Esophagus squamous epithelium (tissue), 5 donors: ENCODE data around the gene COL16A1. TPM values are rescaled to one million over a fixed set of nuclear protein-coding genes. Genes with fewer than 3 reads are reported as not detected.

Experiments used
- DNase-seq: peaks from one replicate; lab custom pipeline; 2025; lab: John Stamatoyannopoulos, UW
- H3K27ac ChIP-seq, 4 donors: fragments of 200-600 bp; sonication (generic); one replicate each; pipeline ENCODE4 v1.5.1; 2016 to 2019; ENCODE audit warnings: mild to moderate bottlenecking in 1 of 4
- H3K27me3 ChIP-seq, 4 donors: fragments of 200-600 bp; sonication (generic); 1 replicate in 3 of 4; 2 replicates in 1 of 4; pipeline versions ENCODE4 v1.5.1 to v1.6.0; 2017 to 2021; ENCODE audit warnings: antibody characterized with exemption in 1 of 4
- H3K36me3 ChIP-seq, 3 donors: fragments of 200-600 bp; sonication (generic); one replicate each; pipeline ENCODE4 v1.5.1; 2016 to 2019
- H3K4me1 ChIP-seq, 3 donors: fragments of 200-600 bp; sonication (generic); one replicate each; pipeline ENCODE4 v1.5.1; 2017 to 2019
- H3K4me3 ChIP-seq, 4 donors: fragments of 200-600 bp; sonication (generic); 1 replicate in 3 of 4; 2 replicates in 1 of 4; pipeline ENCODE4 v1.5.1; 2016 to 2019; ENCODE audit warnings: mild to moderate bottlenecking in 2 of 4, moderate library complexity in 1 of 4
- H3K9me3 ChIP-seq, 3 donors: fragments of 200-600 bp; sonication (generic); one replicate each; pipeline ENCODE4 v1.5.1; 2016 to 2019
- POLR2A ChIP-seq, 4 donors: fragments of 450-650 bp; IDR thresholded peaks; one replicate each; pipeline ENCODE4 v1.6.1; 2017; ENCODE audit warnings: antibody characterized with exemption in 4 of 4, mild to moderate bottlenecking in 4 of 4, moderate library complexity in 3 of 4
- WGBS, 2 donors: methylation state at CpG; one replicate each; pipeline ENCODE4 v1.1.5; 2018; 5-methylcytosine and 5-hydroxymethylcytosine counted together
- intact Hi-C: fragments of 100-400 bp; cut with DNase I; formaldehyde crosslinking; loops from one replicate; pipeline ENCODE4 v1.15.0; 2022
- total RNA-seq, 4 donors: library from RNA; depleted of rRNA; stranded (reverse); fragments of >200 nt; gene quantifications; one replicate each; pipeline ENCODE4 v1.1.0, GENCODE V29; 2016
- TF ChIP-seq, protein P1 (sequence below), 6 experiments: fragments of 450-650 bp in 4 of 6; fragments of 200-600 bp in 2 of 6; sonication (generic) in 2 of 6; IDR thresholded peaks; one replicate each; pipeline ENCODE4 v1.5.1; 2016 to 2019; ENCODE audit warnings: antibody characterized with exemption in 6 of 6, mild to moderate bottlenecking in 4 of 6, moderate library complexity in 4 of 6
- donor health status: DM: yes; HTN: yes; CAD: no.

The COL16A1 gene
- total RNA-seq, 4 donors from 2014 or later: 8.8 to 35.5 (median 16.4) TPM

DNA sequence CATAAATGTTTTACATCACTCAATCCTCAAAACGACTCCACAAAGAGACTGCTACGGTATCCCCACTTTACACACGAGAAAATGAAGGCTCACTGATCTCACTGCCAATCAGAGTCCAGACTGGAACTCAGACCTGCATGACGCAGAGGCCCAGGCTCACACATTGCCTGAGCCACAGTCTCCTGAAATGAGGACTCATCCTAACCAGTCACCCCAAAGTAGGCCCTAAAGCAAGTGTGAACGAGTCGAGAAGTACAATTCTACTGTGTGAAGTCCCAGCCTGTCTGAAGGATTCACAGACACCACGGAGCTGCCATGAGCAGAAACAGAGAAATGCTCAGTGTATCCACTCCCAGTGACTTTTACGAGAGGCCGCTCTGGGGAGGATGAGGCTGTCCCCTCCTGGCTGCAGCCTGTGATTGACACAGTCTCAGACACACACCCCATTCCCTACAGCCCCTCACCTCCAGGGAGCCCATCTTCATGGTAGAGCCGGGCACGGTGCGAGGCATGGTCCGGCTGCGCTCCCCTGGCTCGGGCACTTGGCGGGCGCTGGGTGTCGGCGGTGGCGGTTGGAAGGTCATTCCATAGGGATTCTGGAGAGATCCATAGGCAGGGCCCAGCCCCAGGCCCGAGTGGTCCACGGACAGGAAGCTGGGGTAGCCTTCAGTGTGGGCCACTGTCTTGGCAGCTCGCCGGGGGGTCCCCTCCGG lies 26.7 kb upstream of the COL16A1 start:
- TF ChIP-seq POLR2A (IDR thresholded peaks at IDR 0.05): no peak
- TF ChIP-seq, protein P1, sequence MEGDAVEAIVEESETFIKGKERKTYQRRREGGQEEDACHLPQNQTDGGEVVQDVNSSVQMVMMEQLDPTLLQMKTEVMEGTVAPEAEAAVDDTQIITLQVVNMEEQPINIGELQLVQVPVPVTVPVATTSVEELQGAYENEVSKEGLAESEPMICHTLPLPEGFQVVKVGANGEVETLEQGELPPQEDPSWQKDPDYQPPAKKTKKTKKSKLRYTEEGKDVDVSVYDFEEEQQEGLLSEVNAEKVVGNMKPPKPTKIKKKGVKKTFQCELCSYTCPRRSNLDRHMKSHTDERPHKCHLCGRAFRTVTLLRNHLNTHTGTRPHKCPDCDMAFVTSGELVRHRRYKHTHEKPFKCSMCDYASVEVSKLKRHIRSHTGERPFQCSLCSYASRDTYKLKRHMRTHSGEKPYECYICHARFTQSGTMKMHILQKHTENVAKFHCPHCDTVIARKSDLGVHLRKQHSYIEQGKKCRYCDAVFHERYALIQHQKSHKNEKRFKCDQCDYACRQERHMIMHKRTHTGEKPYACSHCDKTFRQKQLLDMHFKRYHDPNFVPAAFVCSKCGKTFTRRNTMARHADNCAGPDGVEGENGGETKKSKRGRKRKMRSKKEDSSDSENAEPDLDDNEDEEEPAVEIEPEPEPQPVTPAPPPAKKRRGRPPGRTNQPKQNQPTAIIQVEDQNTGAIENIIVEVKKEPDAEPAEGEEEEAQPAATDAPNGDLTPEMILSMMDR (IDR thresholded peaks at IDR 0.05): no peak
- intact Hi-C loops: no loop called here
- no peaks in the 10 kb centered on the region for H3K36me3 ChIP-seq
- DNase-seq: no peak
- H3K4me1 ChIP-seq: peaks cover 0 to under 1% (median 0%) of the 10 kb centered on the region in 3 donors
- H3K27me3 ChIP-seq: no peaks in the 10 kb centered on the region
- H3K27ac ChIP-seq: no peak overlapping the region
- 64 to 74% methylated on average over 6 to 8 of the region's 25 CpGs for WGBS, 2 donors
- no peaks in the 10 kb centered on the region for H3K9me3 ChIP-seq
- H3K4me3 ChIP-seq: no peak overlapping the region

DNA sequence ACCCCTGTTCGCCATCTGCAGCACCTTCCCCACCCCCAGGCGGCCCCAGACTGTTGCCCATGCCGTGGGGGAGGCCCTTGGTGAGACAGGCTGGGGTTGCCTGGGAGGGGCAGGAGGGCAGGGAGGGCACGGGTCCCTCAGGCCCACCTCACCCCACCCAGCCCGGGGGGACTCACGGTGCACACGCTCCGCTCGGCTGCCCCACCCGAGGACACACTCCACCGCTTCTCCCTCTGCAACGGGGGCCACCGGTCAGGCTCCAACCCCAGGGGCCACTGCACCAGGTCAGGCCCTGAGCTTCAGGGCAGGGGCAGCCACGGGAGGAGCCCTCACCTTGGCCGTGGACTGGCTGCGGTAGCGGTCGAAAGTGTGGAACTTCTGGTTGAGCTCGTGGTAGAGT lies 24.0 kb upstream of the COL16A1 start:
- intact Hi-C loops: no loop called here
- Histone ChIP-seq H3K4me1 (no peaks in the 10 kb centered on the region), H3K27ac (no peak overlapping the region), H3K36me3 (no peaks in the 10 kb centered on the region), H3K9me3 (no peaks in the 10 kb centered on the region), H3K4me3 (no peak overlapping the region), H3K27me3 (peaks cover 0 to 4% (median 0%) of the 10 kb centered on the region in 4 donors)
- DNase-seq: no peak
- 80% methylated on average over 3 of the region's 19 CpGs; no CpG with 5 or more reads in 1 of the 2 donors for WGBS, 2 donors
- TF ChIP-seq, protein P1 (IDR thresholded peaks at IDR 0.05): no peak
- TF ChIP-seq POLR2A (IDR thresholded peaks at IDR 0.05): no peak

DNA sequence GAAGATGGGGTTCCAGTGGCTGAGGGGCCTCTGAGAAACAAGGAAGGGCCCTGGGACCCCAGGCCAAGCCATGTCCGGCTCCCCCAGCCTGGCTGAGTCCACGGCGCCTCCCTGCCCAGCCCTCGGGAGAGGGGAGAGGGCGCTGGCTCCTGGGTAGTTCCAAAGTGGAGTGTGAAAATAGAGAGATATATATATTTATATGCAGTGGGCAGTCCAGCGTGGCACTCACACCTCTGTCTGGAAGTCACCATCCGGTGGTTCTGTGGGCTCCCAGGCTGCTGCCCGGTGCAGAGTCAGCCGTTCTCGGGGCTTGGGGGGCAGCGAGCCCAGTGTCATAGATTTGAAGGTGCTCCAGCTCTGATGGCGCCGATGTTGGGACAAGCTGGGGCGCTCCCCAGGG lies 23.4 kb upstream of the COL16A1 start:
- H3K27ac ChIP-seq: no peak overlapping the region
- DNase-seq: no peak
- H3K36me3 ChIP-seq: no peaks in the 10 kb centered on the region
- H3K4me1 ChIP-seq: no peaks in the 10 kb centered on the region
- H3K4me3 ChIP-seq: no peak overlapping the region
- peaks cover 0 to 9% (median 0%) of the 10 kb centered on the region in 4 donors for H3K27me3 ChIP-seq
- TF ChIP-seq, protein P1 (IDR thresholded peaks at IDR 0.05): no peak
- TF ChIP-seq POLR2A (IDR thresholded peaks at IDR 0.05): no peak
- WGBS, 2 donors: 59 to 100% methylated on average over 5 to 9 of the region's 14 CpGs
- no peaks in the 10 kb centered on the region for H3K9me3 ChIP-seq
- intact Hi-C loops: no loop called here

DNA sequence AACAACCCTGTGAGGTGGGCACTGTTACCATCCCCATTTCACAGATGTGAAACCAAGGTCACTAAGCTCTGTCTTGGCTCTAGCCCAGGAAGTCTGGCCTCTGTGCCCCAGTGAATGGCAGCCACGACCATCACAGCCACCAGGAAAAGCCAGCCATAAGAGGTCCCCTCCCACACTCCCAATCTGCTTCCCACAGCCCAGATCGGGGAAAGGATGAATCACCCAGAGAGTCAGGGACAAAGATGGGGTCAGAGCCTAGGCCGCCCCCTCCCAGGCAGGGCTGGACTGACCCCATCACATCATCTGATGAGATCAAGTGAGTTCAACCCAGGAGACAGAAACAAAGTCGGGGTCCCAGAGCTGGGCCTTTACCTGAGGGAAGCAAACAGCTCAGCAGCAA lies 22.9 kb upstream of the COL16A1 start:
- no peak overlapping the region for H3K4me3 ChIP-seq
- no peaks in the 10 kb centered on the region for H3K4me1 ChIP-seq
- no peaks in the 10 kb centered on the region for H3K36me3 ChIP-seq
- H3K27me3 ChIP-seq: peaks cover 0 to 12% (median 0%) of the 10 kb centered on the region in 4 donors
- no peak overlapping the region for H3K27ac ChIP-seq
- TF ChIP-seq, protein P1 (IDR thresholded peaks at IDR 0.05): no peak
- no peak for TF ChIP-seq POLR2A (IDR thresholded peaks at IDR 0.05)
- intact Hi-C loops: no loop called here
- H3K9me3 ChIP-seq: no peaks in the 10 kb centered on the region
- no peak for DNase-seq
- WGBS, 2 donors: 72 to 100% methylated on average over 2 of the region's 4 CpGs

DNA sequence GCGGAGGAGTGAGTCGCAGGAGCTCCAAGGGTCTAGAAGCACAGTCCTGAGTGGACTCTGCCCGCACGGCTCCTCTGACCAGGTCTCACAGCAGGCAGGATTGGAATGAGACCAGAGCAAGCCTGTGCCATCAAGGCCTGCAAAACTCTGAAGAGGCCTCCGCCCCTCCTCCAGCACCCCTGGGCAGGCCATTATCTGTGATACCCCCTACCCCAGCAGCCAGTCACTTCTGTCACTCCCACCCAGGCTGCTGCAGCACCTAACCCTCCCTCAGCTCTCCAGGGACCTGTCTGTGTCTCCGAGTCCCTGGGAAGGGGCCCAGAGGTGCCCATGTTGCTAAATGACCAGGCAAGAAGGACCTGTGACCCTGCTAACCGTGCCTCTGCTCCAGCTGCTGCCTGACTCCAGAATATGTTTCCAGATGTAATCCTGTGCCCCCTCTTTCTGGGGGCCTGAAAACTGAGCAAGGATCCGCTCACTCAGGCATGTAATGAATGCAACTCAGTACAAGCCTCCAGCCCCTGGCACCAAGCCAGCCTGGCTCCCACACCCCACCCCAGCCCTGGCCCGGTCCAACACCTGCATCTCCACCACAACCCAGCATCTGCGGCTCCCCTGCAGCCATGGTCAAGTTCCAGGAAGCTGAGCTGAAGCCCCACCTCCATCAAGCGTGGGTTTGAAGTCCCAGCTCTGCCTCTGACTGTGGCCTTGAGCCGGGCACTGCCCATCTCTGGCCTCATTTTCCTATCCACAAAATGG lies 22.1 kb upstream of the COL16A1 start:
- intact Hi-C loops: no loop called here
- no peaks in the 10 kb centered on the region for H3K36me3 ChIP-seq
- H3K9me3 ChIP-seq: no peaks in the 10 kb centered on the region
- no peak for DNase-seq
- H3K4me1 ChIP-seq: no peaks in the 10 kb centered on the region
- 79% methylated on average over 5 to 7 of the region's 12 CpGs for WGBS, 2 donors
- peaks cover 0 to 17% (median 0%) of the 10 kb centered on the region in 4 donors for H3K27me3 ChIP-seq
- TF ChIP-seq, protein P1 (IDR thresholded peaks at IDR 0.05): no peak
- TF ChIP-seq POLR2A (IDR thresholded peaks at IDR 0.05): no peak
- no peak overlapping the region for H3K4me3 ChIP-seq
- H3K27ac ChIP-seq: no peak overlapping the region
